Measurements from ENCODE around the gene TMEM141. TPM values are rescaled to one million over a fixed set of nuclear protein-coding genes. Genes with fewer than 3 reads are reported as not detected.
"Not testable (repeated sequence)": the region's sequence is repeated elsewhere in the genome, so short reads cannot be mapped to it uniquely, and the experiment has no call there.

The TMEM141 gene
- total RNA-seq, 2 experiments from 2014 or later = 42.3 to 45.2 TPM

DNA sequence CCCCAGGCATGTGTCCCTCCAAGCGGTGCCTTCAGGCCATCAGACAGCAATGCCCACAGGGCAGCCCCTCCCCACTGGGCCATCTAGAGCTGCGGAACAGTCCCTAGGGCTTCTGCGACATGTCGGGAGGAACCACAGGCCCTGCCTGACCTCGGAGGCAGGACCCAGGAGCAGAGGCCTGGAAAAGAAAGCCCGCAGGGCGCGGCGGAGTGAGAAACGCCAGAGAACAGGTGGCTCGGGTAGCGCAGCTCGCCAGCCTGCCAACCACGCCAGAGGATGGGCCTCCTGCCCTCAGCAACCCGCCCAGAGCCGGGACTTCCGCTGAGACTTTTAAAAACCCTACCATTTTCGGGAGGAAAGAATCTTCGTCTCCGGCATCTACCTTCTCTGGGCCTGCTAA lies 33.8 kb upstream of the TMEM141 start:
- POLR2A ChIA-PET = no interaction called here
- CTCF ChIA-PET = interaction anchor here (0.7 to 2.9 kb wide), 6 partner anchors 12 to 43 kb away, joined by 3 to 17 read pairs (median 4); no protein-coding TSS in a partner anchor
- intact Hi-C loops (cut with micrococcal nuclease) = loop anchor here (10.0 kb wide), 1 partner anchor 53 kb away; no protein-coding TSS in a partner anchor
- H3K27me3 Mint-ChIP-seq = peaks cover 19% of the 10 kb centered on the region
- no peak overlapping the region for H3K4me3 Mint-ChIP-seq
- no peaks in the 10 kb centered on the region for H3K4me1 Mint-ChIP-seq (ENCODE audit: low read depth)
- peaks cover 18% of the 10 kb centered on the region for H3K9me3 Mint-ChIP-seq
- no peak for DNase-seq
- H3K36me3 Mint-ChIP-seq = peaks cover 10% of the 10 kb centered on the region
- no peak overlapping the region for H3K27ac Mint-ChIP-seq

DNA sequence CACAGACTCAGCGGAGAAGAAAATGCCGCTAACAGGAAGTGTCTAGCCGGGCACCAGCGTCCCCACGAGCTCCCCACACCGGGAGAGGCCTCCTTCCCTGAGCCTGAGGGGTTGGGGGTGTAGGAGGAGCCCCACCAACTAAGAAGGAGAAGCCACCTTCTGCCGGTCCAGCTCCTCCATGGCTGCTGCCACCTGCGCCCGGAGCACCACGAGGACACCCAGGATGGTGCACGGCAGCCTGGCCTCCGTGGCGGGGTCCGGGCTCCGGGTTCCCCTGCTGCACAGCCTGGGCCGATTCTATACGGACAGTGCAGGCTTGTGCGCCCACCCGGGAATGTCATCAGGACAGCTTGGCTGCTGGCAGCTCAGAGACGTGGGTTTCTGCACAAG lies 33.4 kb upstream of the TMEM141 start:
- no peak for DNase-seq
- no peaks in the 10 kb centered on the region for H3K4me1 Mint-ChIP-seq (ENCODE audit: low read depth)
- intact Hi-C loops (cut with micrococcal nuclease) = loop anchor here (10.0 kb wide), 1 partner anchor 53 kb away; no protein-coding TSS in a partner anchor
- H3K9me3 Mint-ChIP-seq = peaks cover 14% of the 10 kb centered on the region
- POLR2A ChIA-PET = no interaction called here
- CTCF ChIA-PET = interaction anchor here (0.7 to 2.9 kb wide), 7 partner anchors 11 to 42 kb away, joined by 3 to 17 read pairs (median 5); no protein-coding TSS in a partner anchor
- peaks cover 6% of the 10 kb centered on the region for H3K36me3 Mint-ChIP-seq
- peaks cover 18% of the 10 kb centered on the region for H3K27me3 Mint-ChIP-seq
- no peak overlapping the region for H3K27ac Mint-ChIP-seq
- H3K4me3 Mint-ChIP-seq = no peak overlapping the region

DNA sequence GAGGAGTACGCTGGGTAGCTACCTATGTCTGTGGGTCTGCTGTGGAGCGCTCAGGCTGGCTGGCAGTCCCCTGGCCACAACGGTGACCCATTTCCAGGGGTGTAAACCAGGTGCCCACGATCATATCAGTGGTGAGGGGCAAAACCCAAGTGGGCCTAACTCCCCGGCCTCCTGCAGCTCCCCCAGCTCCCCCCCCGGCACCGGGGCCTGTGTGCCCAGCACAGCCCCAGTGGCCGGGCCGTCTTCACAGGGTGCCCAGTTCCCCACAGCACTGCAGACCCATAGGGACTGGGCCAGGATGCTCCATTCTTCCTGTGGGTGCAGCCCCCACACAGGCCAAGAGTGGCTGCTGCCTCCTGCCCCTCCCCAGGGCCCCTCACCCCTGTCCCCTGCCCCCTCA lies 32.1 kb upstream of the TMEM141 start:
- ChIA-PET CTCF (interaction anchor here (0.7 to 2.9 kb wide), 6 partner anchors 17 to 276 kb away, joined by 3 to 17 read pairs (median 6); no protein-coding TSS in a partner anchor), POLR2A (no interaction called here)
- Mint-ChIP-seq H3K36me3 (peaks cover 6% of the 10 kb centered on the region), H3K27me3 (peaks cover 21% of the 10 kb centered on the region), H3K4me1 (ENCODE audit: low read depth) (no peaks in the 10 kb centered on the region), H3K4me3 (no peak overlapping the region), H3K27ac (no peak overlapping the region), H3K9me3 (peaks cover 12% of the 10 kb centered on the region)
- intact Hi-C loops (cut with micrococcal nuclease) = loop anchor here (10.0 kb wide), 1 partner anchor 54 kb away; no protein-coding TSS in a partner anchor
- DNase-seq = no peak

DNA sequence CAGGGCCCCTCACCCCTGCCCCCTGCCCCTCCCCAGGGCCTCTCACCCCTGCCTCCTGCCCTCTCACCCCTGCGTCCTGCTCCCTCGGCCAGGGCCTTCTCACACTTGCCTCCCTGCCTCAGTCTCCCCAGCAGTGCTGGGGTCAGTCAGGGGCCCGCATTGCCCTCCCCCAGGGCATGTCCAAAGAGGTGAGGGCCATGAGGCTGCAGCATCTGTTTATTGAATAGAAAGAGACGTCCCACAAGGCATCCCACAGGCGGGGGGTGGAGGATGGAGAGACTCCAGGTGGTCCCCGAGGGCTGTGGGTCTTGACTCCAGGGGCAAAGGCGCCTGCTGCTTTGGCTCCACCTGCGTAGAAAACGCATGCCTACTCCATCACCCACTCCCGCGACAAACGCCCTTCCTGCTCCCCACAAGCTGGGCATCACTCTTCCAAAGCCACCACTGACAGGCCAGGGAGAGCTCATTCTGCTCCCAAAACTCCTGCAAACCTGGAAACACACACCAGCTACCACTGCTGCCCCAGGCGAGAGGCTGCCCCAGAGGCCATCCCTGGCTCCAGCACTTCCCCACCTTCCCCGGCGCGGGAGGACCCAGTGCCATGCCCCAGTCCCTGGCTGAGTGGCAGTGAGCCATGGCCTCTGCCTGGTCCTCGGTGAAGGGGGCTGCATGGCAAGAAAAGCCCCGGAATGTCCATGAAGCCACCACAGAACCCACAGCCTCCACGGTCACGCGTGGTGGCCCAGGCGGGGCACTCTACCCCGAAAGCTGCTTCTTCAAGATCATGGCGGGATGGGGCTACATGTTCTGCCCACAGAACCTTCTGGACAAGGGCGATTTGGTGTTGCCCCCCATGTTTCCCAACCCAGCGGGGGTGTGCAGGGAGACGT lies 31.5 kb upstream of the TMEM141 start:
- Mint-ChIP-seq H3K27ac (no peak overlapping the region), H3K27me3 (peaks cover 21% of the 10 kb centered on the region), H3K4me1 (ENCODE audit: low read depth) (no peaks in the 10 kb centered on the region), H3K4me3 (no peak overlapping the region), H3K9me3 (peaks cover 12% of the 10 kb centered on the region), H3K36me3 (peaks cover 6% of the 10 kb centered on the region)
- intact Hi-C loops (cut with micrococcal nuclease) = loop anchor here (10.0 kb wide), 1 partner anchor 55 kb away; no protein-coding TSS in a partner anchor
- ChIA-PET POLR2A (no interaction called here), CTCF (interaction anchor here (1.1 to 2.9 kb wide), 6 partner anchors 18 to 276 kb away, joined by 5 to 17 read pairs (median 6); no protein-coding TSS in a partner anchor)
- DNase-seq = no peak

DNA sequence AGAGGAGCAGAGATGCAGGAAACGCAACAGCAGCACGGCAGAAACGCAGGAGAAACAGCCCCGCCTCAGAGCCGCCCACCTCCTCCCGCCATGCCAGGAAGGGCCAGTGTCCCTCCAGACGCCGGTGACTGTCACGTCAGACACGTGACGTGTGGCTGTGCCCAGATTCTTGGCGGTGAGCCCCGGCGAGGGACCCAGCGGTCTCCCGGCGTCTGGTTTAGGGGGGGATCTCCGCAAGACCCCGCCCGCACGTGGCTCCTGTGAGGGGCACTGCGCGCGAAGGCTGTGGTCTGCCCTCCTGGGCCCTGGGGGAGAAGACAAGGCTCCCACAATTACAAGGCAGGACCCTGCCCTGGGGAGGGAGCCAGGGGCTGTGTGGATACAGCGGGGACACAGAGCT lies 30.7 kb upstream of the TMEM141 start:
- intact Hi-C loops (cut with micrococcal nuclease) = no loop called here
- H3K27me3 Mint-ChIP-seq = peaks cover 21% of the 10 kb centered on the region
- H3K36me3 Mint-ChIP-seq = peaks cover 5% of the 10 kb centered on the region
- ChIA-PET CTCF (interaction anchor here (1.1 to 1.9 kb wide), 4 partner anchors 10 to 275 kb away, joined by 5 to 8 read pairs (median 6); no protein-coding TSS in a partner anchor), POLR2A (no interaction called here)
- H3K4me1 Mint-ChIP-seq (ENCODE audit: low read depth) = peaks cover under 1% of the 10 kb centered on the region
- H3K9me3 Mint-ChIP-seq = peaks cover 11% of the 10 kb centered on the region
- no peak for DNase-seq
- H3K27ac Mint-ChIP-seq = no peak overlapping the region
- no peak overlapping the region for H3K4me3 Mint-ChIP-seq

DNA sequence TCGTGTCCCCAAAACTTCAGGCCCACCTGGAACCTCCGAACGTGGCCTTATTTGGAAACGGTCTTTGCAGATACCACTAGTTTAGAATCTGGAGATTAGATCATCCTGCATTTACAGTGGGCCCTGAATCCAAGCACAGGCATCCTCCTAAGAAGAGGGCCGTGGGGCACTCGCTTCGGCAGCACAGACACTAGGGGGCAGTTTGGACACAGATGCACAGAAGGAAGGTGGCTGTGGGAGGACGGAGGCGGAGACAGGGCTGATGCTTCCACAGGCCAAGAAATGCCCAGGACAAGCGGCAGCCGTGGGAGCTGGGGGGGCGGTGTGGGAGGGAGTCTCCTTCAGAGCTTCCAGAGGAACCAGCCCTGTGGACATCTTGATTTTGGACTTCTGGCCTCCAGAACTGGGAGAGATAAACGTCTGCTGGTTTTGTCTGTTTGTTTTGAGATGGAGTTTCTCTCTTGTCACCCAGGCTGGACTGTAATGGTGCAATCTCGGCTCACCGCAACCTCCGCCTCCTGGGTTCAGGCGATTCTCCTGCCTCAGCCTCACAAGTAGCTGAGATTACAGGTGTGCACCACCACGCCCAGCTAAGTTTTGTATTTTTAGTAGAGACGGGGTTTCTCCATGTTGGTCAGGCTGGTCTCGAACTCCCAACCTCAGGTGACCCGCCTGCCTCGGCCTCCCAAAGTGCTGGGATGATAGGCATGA lies 30.2 kb upstream of the TMEM141 start:
- POLR2A ChIA-PET = not testable (repeated sequence)

DNA sequence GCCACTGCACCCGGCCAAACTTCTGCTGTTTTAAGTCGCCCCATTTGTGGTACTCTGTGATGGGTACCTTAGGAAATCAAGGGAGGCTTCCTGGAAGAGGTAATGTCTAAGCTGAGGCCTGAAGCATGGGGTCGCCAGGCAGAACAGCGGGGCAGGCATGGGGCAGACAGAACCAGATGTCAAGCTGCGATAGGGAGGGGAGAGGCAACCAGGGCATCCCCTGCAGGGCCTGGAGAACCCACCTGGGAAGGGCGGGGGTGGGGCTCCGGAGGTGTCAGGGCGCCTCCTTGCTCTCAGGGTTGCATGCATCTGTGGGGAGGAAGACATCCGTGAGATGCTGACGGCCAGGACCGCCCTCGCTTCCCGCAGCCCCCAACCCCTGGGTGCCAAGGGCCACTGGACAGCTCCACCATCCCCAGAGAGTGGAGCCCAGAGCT lies 29.6 kb upstream of the TMEM141 start:
- POLR2A ChIA-PET = no interaction called here
- CTCF ChIA-PET = interaction anchor here (1.4 to 1.7 kb wide), 2 partner anchors 11 to 16 kb away, joined by 5 to 6 read pairs; no protein-coding TSS in a partner anchor
- no peaks in the 10 kb centered on the region for H3K36me3 Mint-ChIP-seq
- no peak for DNase-seq
- no peaks in the 10 kb centered on the region for H3K9me3 Mint-ChIP-seq
- peaks cover 12% of the 10 kb centered on the region for H3K27me3 Mint-ChIP-seq
- H3K27ac Mint-ChIP-seq = no peak overlapping the region
- intact Hi-C loops (cut with micrococcal nuclease) = no loop called here
- H3K4me1 Mint-ChIP-seq (ENCODE audit: low read depth) = peaks cover 6% of the 10 kb centered on the region
- no peak overlapping the region for H3K4me3 Mint-ChIP-seq

More for the DNA sequence above, 30.2 kb upstream of the TMEM141 start:
- H3K27me3 Mint-ChIP-seq = peaks cover 16% of the 10 kb centered on the region
- H3K36me3 Mint-ChIP-seq; H3K4me1 Mint-ChIP-seq (ENCODE audit: low read depth); intact Hi-C loops (cut with micrococcal nuclease); H3K4me3 Mint-ChIP-seq; H3K27ac Mint-ChIP-seq; H3K9me3 Mint-ChIP-seq: not testable (repeated sequence)
- CTCF ChIA-PET = interaction anchor here (1.4 to 1.9 kb wide), 3 partner anchors 10 to 274 kb away, joined by 5 to 8 read pairs (median 6); no protein-coding TSS in a partner anchor
- peak; percentile 48 for DNase-seq

DNA sequence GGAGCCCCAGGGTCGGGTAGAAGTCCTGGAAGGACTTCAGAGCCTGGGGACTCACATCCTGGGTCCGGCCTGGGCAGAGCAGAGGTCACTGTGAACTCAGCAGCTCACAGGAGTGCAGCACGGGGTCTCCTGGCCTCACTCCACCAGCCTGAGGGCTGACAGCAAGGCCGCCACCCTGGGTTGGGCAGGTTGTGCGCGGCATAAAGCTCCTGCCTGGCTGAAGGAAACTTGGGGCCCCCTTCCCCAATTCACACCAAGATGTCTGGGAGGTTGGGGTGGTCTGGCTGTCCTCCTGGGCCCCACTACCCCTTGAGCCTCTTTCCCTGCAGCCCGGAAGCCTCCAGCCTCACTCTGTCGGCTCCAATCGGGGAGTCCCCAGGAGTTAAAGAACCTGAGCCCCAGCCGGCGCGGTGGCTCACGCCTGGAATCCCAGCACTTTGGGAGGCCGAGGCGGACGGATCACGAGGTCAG lies 28.9 kb upstream of the TMEM141 start:
- CTCF ChIA-PET = interaction anchor here (1.1 kb wide), 1 partner anchor 12 kb away, joined by 3 read pairs; no protein-coding TSS in a partner anchor
- intact Hi-C loops (cut with micrococcal nuclease) = no loop called here
- no peaks in the 10 kb centered on the region for H3K9me3 Mint-ChIP-seq

DNA sequence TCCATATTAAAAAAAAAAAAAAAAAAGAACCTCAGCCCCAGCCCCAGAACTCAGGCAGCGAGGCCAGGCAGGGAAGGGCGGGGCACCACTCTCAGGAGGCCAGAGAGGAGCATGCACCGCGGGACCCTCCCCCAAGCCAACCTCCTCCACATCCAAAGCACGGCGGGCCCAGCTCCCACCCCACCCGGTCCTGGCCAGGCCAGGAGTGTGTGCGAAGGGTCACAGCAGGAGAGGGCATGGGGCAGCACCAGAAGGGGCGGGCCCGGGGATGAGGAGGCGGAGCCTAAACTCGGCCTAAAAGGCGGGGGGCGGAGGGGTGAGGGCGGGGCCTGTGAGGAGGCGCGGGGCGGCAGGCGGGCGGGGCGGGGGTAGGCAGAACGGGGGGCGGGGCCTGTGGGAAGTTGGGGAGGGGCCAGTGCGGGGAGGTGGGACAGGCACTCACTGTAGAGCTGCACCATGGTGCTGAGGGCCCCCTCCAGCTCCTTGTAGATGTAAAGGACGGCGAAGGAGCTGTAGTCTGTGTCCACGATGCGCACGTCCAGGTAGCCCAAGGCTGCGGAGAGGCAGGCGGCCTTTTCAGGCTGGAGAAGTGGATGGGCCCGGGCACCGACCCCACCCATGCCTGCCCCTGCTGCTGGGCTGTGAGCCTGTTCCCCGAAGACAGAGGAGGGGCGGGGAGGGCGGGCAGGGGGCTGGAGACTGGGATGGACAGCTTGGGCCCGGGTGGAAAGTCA lies 28.1 kb upstream of the TMEM141 start:
- Mint-ChIP-seq H3K27me3 (peaks cover 20% of the 10 kb centered on the region), H3K4me3 (no peak overlapping the region), H3K36me3 (no peaks in the 10 kb centered on the region), H3K9me3 (no peaks in the 10 kb centered on the region), H3K4me1 (ENCODE audit: low read depth) (peaks cover 15% of the 10 kb centered on the region), H3K27ac (no peak overlapping the region)
- ChIA-PET POLR2A (no interaction called here), CTCF (interaction anchor here (0.9 to 1.1 kb wide), 2 partner anchors 12 to 24 kb away, joined by 3 read pairs; no protein-coding TSS in a partner anchor)
- peak; percentile 50 for DNase-seq
- intact Hi-C loops (cut with micrococcal nuclease) = no loop called here

More for the DNA sequence above, 28.9 kb upstream of the TMEM141 start:
- Mint-ChIP-seq H3K4me1 (ENCODE audit: low read depth) (peaks cover 13% of the 10 kb centered on the region), H3K27me3 (peaks cover 14% of the 10 kb centered on the region), H3K36me3 (no peaks in the 10 kb centered on the region), H3K4me3 (no peak overlapping the region), H3K27ac (no peak overlapping the region)
- DNase-seq = no peak
- POLR2A ChIA-PET = no interaction called here

DNA sequence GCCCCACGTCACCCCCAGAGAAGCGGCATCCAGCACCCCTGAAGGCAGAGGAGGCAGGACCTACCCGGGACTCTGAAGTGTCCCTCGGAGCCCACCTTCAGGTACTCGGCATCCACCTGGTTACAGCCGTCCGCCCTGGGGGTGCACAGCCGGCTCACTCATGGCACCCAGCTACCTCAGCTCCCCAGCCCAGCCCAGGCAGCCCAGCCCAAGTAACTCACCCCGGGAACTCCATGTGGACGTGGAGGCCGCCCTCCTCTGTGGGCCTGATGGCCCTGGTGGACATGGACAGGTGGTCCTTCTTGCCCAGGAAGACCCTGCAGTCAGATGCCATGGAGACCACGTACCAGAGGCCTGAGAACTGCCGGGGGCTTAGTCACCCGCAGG lies 27.5 kb upstream of the TMEM141 start:
- intact Hi-C loops (cut with micrococcal nuclease) = no loop called here
- CTCF ChIA-PET = interaction anchor here (0.9 kb wide), 1 partner anchor 24 kb away, joined by 3 read pairs; no protein-coding TSS in a partner anchor
- Mint-ChIP-seq H3K36me3 (no peaks in the 10 kb centered on the region), H3K4me3 (no peak overlapping the region), H3K27ac (no peak overlapping the region), H3K27me3 (peaks cover 21% of the 10 kb centered on the region), H3K9me3 (no peaks in the 10 kb centered on the region), H3K4me1 (ENCODE audit: low read depth) (peaks cover 15% of the 10 kb centered on the region)
- DNase-seq = no peak
- POLR2A ChIA-PET = no interaction called here

DNA sequence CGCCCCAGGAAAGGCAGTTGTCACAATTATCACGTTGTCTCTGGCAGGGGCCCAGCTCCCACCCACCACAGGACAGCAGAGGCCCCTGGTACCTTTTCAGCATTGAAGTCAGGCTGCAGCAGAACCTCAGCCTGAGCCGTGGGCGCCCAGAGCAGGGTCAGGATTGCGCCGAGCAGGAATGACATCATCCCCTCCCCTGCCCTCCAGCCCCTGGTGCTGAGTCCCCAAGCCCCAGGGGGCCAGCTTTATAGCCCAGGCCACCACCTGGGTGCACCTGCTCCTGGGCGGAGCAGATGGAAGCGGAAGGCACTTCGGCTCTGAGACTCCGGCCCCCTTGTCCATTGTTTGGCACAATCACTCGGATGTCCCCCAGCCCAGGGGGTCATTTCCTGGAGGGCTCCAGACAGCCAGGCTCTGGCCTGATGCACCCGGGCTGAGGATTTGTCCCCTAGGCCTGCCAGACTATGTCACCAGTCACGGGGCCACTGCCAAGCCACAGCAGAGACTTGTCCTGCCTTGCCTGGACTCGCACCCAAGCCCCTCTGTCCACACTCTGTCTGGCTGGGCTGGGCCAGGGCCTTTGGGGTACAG lies 26.7 kb upstream of the TMEM141 start, which contains the start of gene LCN15:
TSS of gene LCN15 (minus strand) at position 218 of the 591 bp plus-strand sequence. CDS start at position 188, 30 bp downstream.
- Mint-ChIP-seq H3K4me1 (ENCODE audit: low read depth) (peaks cover 15% of the 10 kb centered on the region), H3K27ac (no peak within 1 kb of the TSS), H3K4me3 (no peak within 1 kb of the TSS), H3K36me3 (no peaks in the 10 kb centered on the region), H3K9me3 (no peaks in the 10 kb centered on the region), H3K27me3 (peaks cover 21% of the 10 kb centered on the region)
- POLR2A ChIA-PET = no interaction called here
- CTCF ChIA-PET = no interaction called here
- no peak for DNase-seq
- intact Hi-C loops (cut with micrococcal nuclease) = no loop called here

Measured in activated CD4-positive, alpha-beta memory T cell treated with anti-CD3 and anti-CD28 coated beads for 36 hours (primary cell).